ENCODE data around the gene SEZ6.

The SEZ6 gene

GRCh38 chr17:28992625-28993600 lies 12.9 kb downstream of the SEZ6 start:
- Histone ChIP-seq H3K4me1 (ENCODE audit: control insufficient read depth, insufficient read depth, low read length) (no peaks in the 10 kb centered on the region), H3K36me3 (ENCODE audit: control insufficient read depth in 2 of 2, insufficient read depth in 1 of 2, low read length in 2 of 2) (no peaks in the 10 kb centered on the region), H3K9me3 (ENCODE audit: control insufficient read depth, insufficient read depth, low read depth, low read length) (no peaks in the 10 kb centered on the region), H3K4me3 (ENCODE audit: low read depth, low read length) (no peak overlapping the region), H3K27ac (ENCODE audit: extremely low read depth, low read depth, low read length) (no peak overlapping the region)
- ChIA-PET POLR2A (interaction anchor here (0.5 kb wide), 1 partner anchor 297 kb away, joined by 4 read pairs; no protein-coding TSS in a partner anchor), CTCF (interaction anchor here (0.6 to 1.6 kb wide), 4 partner anchors 27 to 121 kb away, joined by 3 to 5 read pairs (median 4); no protein-coding TSS in a partner anchor)
- TF ChIP-seq ZNF175 (tag by site-specific recombination; IDR thresholded peaks at IDR 0.05) = no peak
- TF ChIP-seq ZNF292 (tag by site-specific recombination; IDR thresholded peaks at IDR 0.05; ENCODE audit: borderline replicate concordance, low read depth) = no peak
- TF ChIP-seq ZBTB17 (tag by site-specific recombination; IDR thresholded peaks at IDR 0.05) = no peak
- peak; percentile 34; the same call in 1 of the 2 replicates for TF ChIP-seq EGR2 (tag by site-specific recombination; IDR thresholded peaks at IDR 0.05; ENCODE audit: low read depth)
- no peak for TF ChIP-seq ZNF404 (tag by site-specific recombination; IDR thresholded peaks at IDR 0.05)
- no peak for TF ChIP-seq ZNF37A (tag by site-specific recombination; IDR thresholded peaks at IDR 0.05)
- no peak for TF ChIP-seq SCRT2 (tag by site-specific recombination; IDR thresholded peaks at IDR 0.05)
- no peak for TF ChIP-seq KLF16 (tag by site-specific recombination; IDR thresholded peaks at IDR 0.05)
- TF ChIP-seq ZFHX2 (tag by site-specific recombination; conservative IDR thresholded peaks at IDR 0.05) = peak; percentile 34
- no peak for TF ChIP-seq YY1 (tag by site-specific recombination; IDR thresholded peaks at IDR 0.05)
- no peak for TF ChIP-seq ZNF600 (tag by site-specific recombination; IDR thresholded peaks at IDR 0.05)

- H3K4me1 ChIP-seq (ENCODE audit: control insufficient read depth, insufficient read depth, low read length) = no peaks in the 10 kb centered on the region
- H3K4me3 ChIP-seq (ENCODE audit: low read depth, low read length) = no peak overlapping the region
- POLR2A ChIA-PET = no interaction called here
- H3K36me3 ChIP-seq (ENCODE audit: control insufficient read depth in 2 of 2, insufficient read depth in 1 of 2, low read length in 2 of 2) = no peaks in the 10 kb centered on the region
- no peak overlapping the region for H3K27ac ChIP-seq (ENCODE audit: extremely low read depth, low read depth, low read length)
- no peaks in the 10 kb centered on the region for H3K9me3 ChIP-seq (ENCODE audit: control insufficient read depth, insufficient read depth, low read depth, low read length)
- CTCF ChIA-PET = interaction anchor here (0.6 to 1.6 kb wide), 4 partner anchors 27 to 125 kb away, joined by 3 to 5 read pairs (median 3); no protein-coding TSS in a partner anchor
- TF ChIP-seq KLF8 (tag by site-specific recombination; IDR thresholded peaks at IDR 0.05) (no peak), ZBTB48 (tag by site-specific recombination; IDR thresholded peaks at IDR 0.05) (no peak), ZSCAN4 (tag by site-specific recombination; IDR thresholded peaks at IDR 0.05) (peak; percentile 76), ZNF10 (tag by site-specific recombination; IDR thresholded peaks at IDR 0.05) (no peak), CTCF (tag by site-specific recombination; IDR thresholded peaks at IDR 0.05) (no peak), ZNF529 (tag by site-specific recombination; IDR thresholded peaks at IDR 0.05; ENCODE audit: insufficient replicate concordance) (no peak), ZNF292 (tag by site-specific recombination; IDR thresholded peaks at IDR 0.05; ENCODE audit: borderline replicate concordance, low read depth) (no peak), ZFHX2 (tag by site-specific recombination; conservative IDR thresholded peaks at IDR 0.05) (peak; percentile 31; the same call in 1 of the 2 replicates), ZBTB17 (tag by site-specific recombination; IDR thresholded peaks at IDR 0.05) (no peak), ZNF114 (tag by site-specific recombination; IDR thresholded peaks at IDR 0.05) (no peak), AEBP2 (tag by site-specific recombination; IDR thresholded peaks at IDR 0.05; ENCODE audit: borderline replicate concordance) (no peak), ZNF624 (tag by site-specific recombination; IDR thresholded peaks at IDR 0.05) (no peak)
Measured at GRCh38 chr17:28992185-28992584, 13.6 kb downstream of the SEZ6 start.
